PC-3 (cell line): Measurements from ENCODE around the gene AIPL1. TPM values are rescaled to one million over a fixed set of nuclear protein-coding genes. Genes with fewer than 3 reads are reported as not detected.

Experiments used
- ATAC-seq: fragments of 200-7000 bp; cut with Tn5 transposase; 2 replicates; pipeline ENCODE4 v1.9.1; 2020; ENCODE audit warnings: mild to moderate bottlenecking, moderate library complexity
- BruUV-seq: library from RNA; stranded (reverse); fragments of 400-500 nt; replicated peaks from 2 replicates; lab custom pipeline; 2021; lab: Mats Ljungman, UMichigan
- CTCF ChIA-PET: fragments of 300-600 bp; sonication (Branson Sonifier 250); formaldehyde crosslinking; loops from one replicate; lab custom pipeline; 2022; ENCODE audit warnings: antibody characterized with exemption; lab: Charles Lee
- POLR2A ChIA-PET: fragments of 300-600 bp; sonication (Branson Sonifier 250); formaldehyde crosslinking; loops from one replicate; lab custom pipeline; 2022; ENCODE audit warnings: antibody characterized with exemption; ENCODE audit not compliant: unreplicated experiment; lab: Charles Lee
- DNase-seq: peaks from one replicate; pipeline ENCODE4 v3.0.0-alpha.2; 2015
- H2AFZ ChIP-seq: fragments of 300-600 bp; sonication (generic); 2 replicates; pipeline ENCODE4 v1.6.0; 2016; ENCODE audit warnings: antibody characterized with exemption, low read length
- H3F3A ChIP-seq: fragments of 300-600 bp; sonication (generic); one replicate; pipeline ENCODE4 v1.6.0; 2017; ENCODE audit warnings: antibody characterized with exemption, low read length, control low read depth, mild to moderate bottlenecking; ENCODE audit not compliant: unreplicated experiment
- H3K27ac ChIP-seq: fragments of 300-600 bp; sonication (generic); 2 replicates; pipeline ENCODE4 v1.5.1; 2016; ENCODE audit warnings: mild to moderate bottlenecking, low read length
- H3K27me3 ChIP-seq: fragments of 300-600 bp; sonication (generic); 2 replicates; pipeline ENCODE4 v1.6.1; 2016; ENCODE audit warnings: low read length, mixed read lengths
- H3K36me3 ChIP-seq: fragments of 300-600 bp; sonication (generic); 2 replicates; pipeline ENCODE4 v1.6.1; 2016; ENCODE audit warnings: low read depth, mixed run types, low read length, mixed read lengths
- H3K4me1 ChIP-seq: fragments of 300-600 bp; sonication (generic); 2 replicates; pipeline ENCODE4 v1.5.1; 2016; ENCODE audit warnings: low read length; ENCODE audit not compliant: insufficient read depth
- H3K4me2 ChIP-seq: fragments of 300-600 bp; sonication (generic); 2 replicates; pipeline ENCODE4 v1.6.0; 2016; ENCODE audit warnings: low read length
- H3K4me3 ChIP-seq: fragments of 300-600 bp; sonication (generic); 2 replicates; pipeline ENCODE4 v1.5.1; 2016; ENCODE audit warnings: mild to moderate bottlenecking, low read length, mixed read lengths
- H3K79me2 ChIP-seq: fragments of 300-600 bp; sonication (generic); 2 replicates; pipeline ENCODE4 v1.6.1; 2017; ENCODE audit warnings: low read length, mixed read lengths
- H3K9ac ChIP-seq: fragments of 300-600 bp; sonication (generic); 2 replicates; pipeline ENCODE4 v1.6.0; 2016; ENCODE audit warnings: mild to moderate bottlenecking, low read length
- H3K9me2 ChIP-seq: fragments of 300-600 bp; sonication (generic); replicated peaks from 2 replicates; pipeline ENCODE4 v1.6.1; 2016; ENCODE audit warnings: mixed run types, low read length, mixed read lengths
- H3K9me3 ChIP-seq: fragments of 300-600 bp; sonication (generic); 2 replicates; pipeline ENCODE4 v1.6.1; 2016; ENCODE audit warnings: low read length, mixed read lengths
- H4K20me1 ChIP-seq: fragments of 300-600 bp; sonication (generic); 2 replicates; pipeline ENCODE4 v1.6.1; 2016; ENCODE audit warnings: low read length, mixed read lengths
- EZH2 ChIP-seq: fragments of 300-600 bp; sonication (generic); IDR thresholded peaks from one replicate; pipeline ENCODE4 v1.6.1; 2017; ENCODE audit warnings: antibody characterized with exemption, mild to moderate bottlenecking, low read length; ENCODE audit not compliant: unreplicated experiment
- EZH2phosphoT487 ChIP-seq: fragments of 300-600 bp; sonication (generic); IDR thresholded peaks from 2 replicates; pipeline ENCODE4 v1.6.1; 2018; ENCODE audit warnings: mild to moderate bottlenecking, antibody characterized with exemption, low read length, borderline replicate concordance
- intact Hi-C: fragments of 100-400 bp; cut with micrococcal nuclease; formaldehyde crosslinking; loops from 2 replicates; pipeline ENCODE4 v1.9.0; 2023
- total RNA-seq: library from RNA; depleted of rRNA; stranded (reverse); fragments of >200 nt; gene quantifications from 2 replicates; pipeline ENCODE4 v1.2.3, GENCODE V29; 2014
- TF ChIP-seq, protein P1 (sequence below): fragments of 300-600 bp; sonication (generic); conservative IDR thresholded peaks from 2 replicates; pipeline ENCODE4 v1.5.1; 2017; ENCODE audit warnings: antibody characterized with exemption, low read depth, mild to moderate bottlenecking, low read length

Gene AIPL1
- total RNA-seq, 1 experiment from 2014 or later: not detected

DNA sequence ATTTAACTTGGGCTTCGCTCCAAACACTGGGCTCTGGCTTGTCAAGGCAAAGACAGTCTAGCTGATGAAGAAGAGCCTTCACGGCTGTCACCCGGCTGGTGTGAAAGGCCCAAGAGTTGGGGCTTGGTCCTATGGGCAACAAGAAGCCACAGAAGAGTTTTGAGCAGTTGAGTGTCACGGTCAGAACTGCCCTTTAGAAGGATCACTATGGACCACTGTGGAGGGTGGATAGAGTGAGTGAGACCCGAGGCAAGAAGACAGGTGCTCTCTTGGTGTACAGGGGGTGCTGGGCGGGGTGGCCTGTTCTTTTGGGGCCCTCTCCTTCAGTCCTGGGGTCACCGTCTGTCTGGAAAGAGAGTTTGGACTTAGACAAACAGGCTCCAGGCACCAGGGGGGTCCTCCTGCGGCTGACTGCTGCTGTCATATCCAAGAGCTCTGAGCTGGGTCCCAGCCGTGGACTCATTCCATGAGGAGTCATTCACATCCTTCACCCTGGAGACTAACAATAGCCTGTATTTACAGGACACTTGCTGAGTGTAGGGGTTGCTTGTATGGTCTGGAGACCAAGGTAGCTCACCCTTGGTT is 11.7 kb upstream of the AIPL1 start:
- Histone ChIP-seq H3K27me3 (no peaks in the 10 kb centered on the region), H3K9me2 (no peaks in the 10 kb centered on the region), H4K20me1 (no peaks in the 10 kb centered on the region), H3K4me2 (no peak overlapping the region), H3K4me3 (no peak overlapping the region), H3K27ac (no peak overlapping the region), H3F3A (no peaks in the 10 kb centered on the region), H3K79me2 (peaks cover 15% of the 10 kb centered on the region), H3K4me1 (peaks cover 17% of the 10 kb centered on the region), H3K36me3 (no peaks in the 10 kb centered on the region; the same call in 1 of the 2 replicates), H2AFZ (no peak overlapping the region), H3K9me3 (no peaks in the 10 kb centered on the region), H3K9ac (no peak overlapping the region)
- ATAC-seq (no peak), DNase-seq (no peak)
- ChIA-PET CTCF (no interaction called here), POLR2A (no interaction called here)
- TF ChIP-seq EZH2phosphoT487 (no peak), EZH2 (no peak)
- TF ChIP-seq, protein P1, sequence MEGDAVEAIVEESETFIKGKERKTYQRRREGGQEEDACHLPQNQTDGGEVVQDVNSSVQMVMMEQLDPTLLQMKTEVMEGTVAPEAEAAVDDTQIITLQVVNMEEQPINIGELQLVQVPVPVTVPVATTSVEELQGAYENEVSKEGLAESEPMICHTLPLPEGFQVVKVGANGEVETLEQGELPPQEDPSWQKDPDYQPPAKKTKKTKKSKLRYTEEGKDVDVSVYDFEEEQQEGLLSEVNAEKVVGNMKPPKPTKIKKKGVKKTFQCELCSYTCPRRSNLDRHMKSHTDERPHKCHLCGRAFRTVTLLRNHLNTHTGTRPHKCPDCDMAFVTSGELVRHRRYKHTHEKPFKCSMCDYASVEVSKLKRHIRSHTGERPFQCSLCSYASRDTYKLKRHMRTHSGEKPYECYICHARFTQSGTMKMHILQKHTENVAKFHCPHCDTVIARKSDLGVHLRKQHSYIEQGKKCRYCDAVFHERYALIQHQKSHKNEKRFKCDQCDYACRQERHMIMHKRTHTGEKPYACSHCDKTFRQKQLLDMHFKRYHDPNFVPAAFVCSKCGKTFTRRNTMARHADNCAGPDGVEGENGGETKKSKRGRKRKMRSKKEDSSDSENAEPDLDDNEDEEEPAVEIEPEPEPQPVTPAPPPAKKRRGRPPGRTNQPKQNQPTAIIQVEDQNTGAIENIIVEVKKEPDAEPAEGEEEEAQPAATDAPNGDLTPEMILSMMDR: no peak
- BruUV-seq: no TSS peak
- intact Hi-C loops: no loop called here

DNA sequence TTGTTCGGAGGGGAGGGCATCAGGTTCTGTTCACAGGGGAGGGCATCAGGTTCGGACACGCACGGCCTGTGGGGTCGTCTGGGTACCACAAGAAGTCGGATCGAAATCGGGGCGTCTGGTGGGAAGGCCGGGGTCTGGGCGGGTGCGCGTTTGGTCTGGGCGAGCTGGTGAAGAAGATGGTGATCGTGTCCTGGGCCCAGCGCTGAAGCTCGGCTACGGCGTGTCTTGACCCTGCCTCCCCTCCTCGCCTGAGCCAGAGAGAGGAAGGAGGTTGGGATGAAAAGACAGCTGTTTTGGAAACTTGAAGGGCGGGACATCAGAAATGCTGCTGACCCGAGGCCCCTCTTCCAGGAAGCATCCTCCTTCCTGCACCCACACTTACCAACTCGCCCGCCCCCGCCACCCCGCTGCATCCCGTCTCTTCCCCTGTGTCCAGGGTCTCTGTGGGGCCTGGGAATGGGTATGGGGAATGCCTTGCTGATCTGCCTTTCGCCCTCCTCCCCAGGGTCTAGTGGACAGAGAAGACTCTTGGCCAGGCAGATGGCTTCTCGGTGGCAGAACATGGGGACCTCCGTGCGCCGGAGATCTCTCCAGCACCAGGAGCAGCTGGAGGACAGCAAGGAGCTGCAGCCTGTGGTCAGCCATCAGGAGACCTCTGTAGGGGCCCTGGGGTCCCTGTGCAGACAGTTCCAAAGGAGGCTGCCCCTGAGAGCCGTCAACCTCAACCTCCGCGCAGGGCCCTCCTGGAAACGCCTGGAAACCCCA is 9.8 kb upstream of the AIPL1 start:
- Histone ChIP-seq H3K9me2 (no peaks in the 10 kb centered on the region), H3K36me3 (no peaks in the 10 kb centered on the region; the same call in 1 of the 2 replicates), H2AFZ (peak overlapping the region; percentile 90), H3K27me3 (no peaks in the 10 kb centered on the region), H3K4me3 (peak overlapping the region; percentile 90), H3K4me2 (peak overlapping the region; percentile 100), H3F3A (no peaks in the 10 kb centered on the region), H3K27ac (no peak overlapping the region), H3K79me2 (peaks cover 15% of the 10 kb centered on the region), H3K9me3 (no peaks in the 10 kb centered on the region), H3K9ac (peak overlapping the region; percentile 68), H4K20me1 (no peaks in the 10 kb centered on the region), H3K4me1 (peaks cover 17% of the 10 kb centered on the region)
- CTCF ChIA-PET: no interaction called here
- TF ChIP-seq EZH2: no peak
- BruUV-seq: no TSS peak
- DNase-seq (no peak), ATAC-seq (no peak)
- intact Hi-C loops: no loop called here
- POLR2A ChIA-PET: interaction anchor here (0.5 to 0.7 kb wide), 2 partner anchors 197 to 1140 kb away, joined by 3 to 5 read pairs; no protein-coding TSS in a partner anchor

DNA sequence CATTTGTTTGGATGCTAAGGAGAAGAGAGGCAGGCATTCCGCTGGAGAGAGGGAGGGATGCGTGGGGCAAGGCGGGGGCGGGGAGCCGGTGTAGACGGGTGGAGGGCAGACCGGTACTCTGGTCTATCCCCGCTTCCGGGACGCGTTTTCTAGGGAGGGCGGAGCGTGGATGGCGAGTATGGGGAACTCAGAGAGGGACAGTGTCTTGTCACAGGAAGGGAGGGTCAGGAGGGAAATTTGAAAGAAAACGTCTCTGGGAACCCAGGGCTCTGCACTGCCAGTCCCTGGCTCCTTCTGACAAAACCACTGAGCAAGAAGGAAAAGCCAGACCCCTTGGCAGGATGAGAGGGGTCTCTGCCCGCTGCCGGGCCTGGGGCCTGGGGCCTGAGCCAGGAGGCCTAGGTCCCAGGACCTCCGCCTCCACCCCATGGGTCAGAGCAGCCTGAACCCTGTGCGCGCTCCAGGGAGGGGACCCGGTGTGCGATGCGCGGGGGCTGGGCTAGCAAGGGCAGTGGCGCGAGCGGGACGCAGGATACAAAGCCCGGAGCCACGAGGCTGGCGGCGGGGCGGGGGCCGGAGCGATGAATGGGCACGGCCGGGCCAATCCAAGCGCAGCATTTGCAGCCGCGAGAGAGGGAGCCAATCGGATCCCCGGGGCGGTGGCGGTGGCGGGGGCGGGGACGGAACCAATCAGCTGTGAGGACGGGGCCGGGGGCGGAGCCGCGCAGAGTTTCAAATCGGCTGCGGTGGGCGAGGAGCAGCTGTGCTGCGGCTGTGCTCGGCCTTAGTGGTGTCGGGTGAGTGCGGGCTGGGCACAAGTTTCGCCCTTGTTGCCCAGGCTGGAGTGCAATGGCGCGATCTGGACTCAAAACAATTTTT is 9.0 kb upstream of the AIPL1 start, which contains the start of gene PIMREG:
Gene PIMREG, plus strand, starts transcription at position 764 of the 879 bp plus-strand sequence. CDS start 656 bp downstream, outside the sequence.
- H3K9ac ChIP-seq: peak within 1 kb of the TSS; percentile 83
- peak within 1 kb of the TSS; percentile 85 for H3K27ac ChIP-seq
- TF ChIP-seq EZH2 (no peak), EZH2phosphoT487 (no peak)
- TF ChIP-seq, protein P1: no peak

More for the DNA sequence above, 9.0 kb upstream of the AIPL1 start, which contains the start of gene PIMREG:
- peak; percentile 95 for ATAC-seq
- peak; percentile 88 for DNase-seq
- peaks cover 15% of the 10 kb centered on the region for H3K79me2 ChIP-seq
- H3K4me2 ChIP-seq: peak within 1 kb of the TSS; percentile 100
- POLR2A ChIA-PET: interaction anchor here (0.6 to 0.7 kb wide), 2 partner anchors 198 to 679 kb away, joined by 3 read pairs; no protein-coding TSS in a partner anchor
- no TSS peak for BruUV-seq
- no peaks in the 10 kb centered on the region; the same call in 1 of the 2 replicates for H3K36me3 ChIP-seq
- H4K20me1 ChIP-seq: no peaks in the 10 kb centered on the region
- no peaks in the 10 kb centered on the region for H3K9me3 ChIP-seq
- CTCF ChIA-PET: interaction anchor here (0.6 kb wide), 1 partner anchor 567 kb away, joined by 8 read pairs; no protein-coding TSS in a partner anchor
- no peaks in the 10 kb centered on the region for H3K9me2 ChIP-seq
- H3K4me1 ChIP-seq: peaks cover 17% of the 10 kb centered on the region
- H3K27me3 ChIP-seq: no peaks in the 10 kb centered on the region
- no peaks in the 10 kb centered on the region for H3F3A ChIP-seq
- peak within 1 kb of the TSS; percentile 90 for H3K4me3 ChIP-seq
- H2AFZ ChIP-seq: peak within 1 kb of the TSS; percentile 97
- intact Hi-C loops: no loop called here
